ENCODE results near the gene WFDC10B.
"Not testable (repeated sequence)": the region's sequence is repeated elsewhere in the genome, so short reads cannot be mapped to it uniquely, and the experiment has no call there.

The WFDC10B gene

GRCh38 chr20:45649312-45649863, 55.4 kb downstream of the WFDC10B start:
- DNase-seq (ENCODE audit: insufficient read length, low spot score) (no peak), FAIRE-seq (no peak)

- no peak for DNase-seq (ENCODE audit: insufficient read length, low spot score)
- FAIRE-seq, result peak; percentile 40
Measured at GRCh38 chr20:45647441-45648050, 57.3 kb downstream of the WFDC10B start.

DNA sequence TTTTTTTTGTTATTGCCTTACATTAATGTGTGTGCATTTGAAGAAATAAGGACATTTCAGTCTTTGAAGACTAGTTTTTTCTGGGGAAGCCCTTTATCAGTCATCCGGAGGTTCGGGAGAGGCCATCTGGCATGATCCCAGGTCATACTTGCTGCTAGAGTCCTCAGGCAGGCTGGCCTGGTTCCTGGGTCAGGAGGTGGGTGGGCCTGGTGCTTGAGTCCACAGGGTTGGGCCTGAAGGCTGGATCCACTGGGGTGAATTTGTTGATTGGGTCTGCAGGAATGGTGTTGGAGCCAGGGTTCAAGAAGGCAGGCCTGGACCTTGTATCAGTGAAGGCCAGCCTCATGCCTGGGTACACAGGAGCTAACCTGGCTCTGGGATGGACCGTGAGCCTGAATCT, 57.9 kb downstream of the WFDC10B start:
- DNase-seq (ENCODE audit: insufficient read length, low spot score) (no peak), FAIRE-seq (peak; percentile 69)

DNA sequence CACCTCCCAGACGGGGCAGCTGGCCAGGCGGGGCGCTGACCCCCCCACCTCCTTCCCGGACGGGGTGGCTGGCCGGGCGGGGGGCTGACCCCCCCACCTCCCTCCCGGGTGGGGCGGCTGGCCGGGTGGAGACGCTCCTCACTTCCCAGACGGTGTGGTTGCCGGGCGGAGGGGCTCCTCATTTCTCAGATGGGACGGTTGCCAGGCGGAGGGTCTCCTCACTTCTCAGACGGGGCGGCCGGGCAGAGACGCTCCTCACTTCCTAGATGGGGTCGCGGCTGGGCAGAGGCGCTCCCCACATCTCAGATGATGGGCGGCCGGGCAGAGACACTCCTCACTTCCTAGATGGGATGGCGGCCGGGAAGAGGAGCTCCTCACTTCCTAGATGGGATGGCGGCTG, 59.0 kb downstream of the WFDC10B start:
- FAIRE-seq; DNase-seq (ENCODE audit: insufficient read length, low spot score): not testable (repeated sequence)

DNA sequence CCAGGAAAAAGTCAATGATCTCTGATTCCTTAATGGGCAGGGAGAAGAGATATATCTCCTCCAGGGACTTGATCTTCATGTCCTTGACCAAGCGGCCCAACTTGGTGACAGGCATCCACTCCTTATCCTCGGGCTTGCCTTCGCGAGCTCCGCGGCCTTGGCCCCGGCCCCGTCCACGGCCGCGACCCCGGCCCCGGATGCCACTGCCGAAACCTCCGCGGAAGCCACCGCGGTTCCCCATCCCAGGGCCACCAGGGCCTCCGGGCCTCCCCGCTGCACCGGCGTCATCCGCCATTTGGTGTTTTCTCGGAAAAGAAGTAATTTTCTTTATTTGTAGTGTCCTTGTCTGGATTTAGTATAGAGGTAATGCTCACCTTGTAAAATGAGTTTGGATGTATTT, 63.7 kb downstream of the WFDC10B start:
- FAIRE-seq, result not testable (repeated sequence)

DNA sequence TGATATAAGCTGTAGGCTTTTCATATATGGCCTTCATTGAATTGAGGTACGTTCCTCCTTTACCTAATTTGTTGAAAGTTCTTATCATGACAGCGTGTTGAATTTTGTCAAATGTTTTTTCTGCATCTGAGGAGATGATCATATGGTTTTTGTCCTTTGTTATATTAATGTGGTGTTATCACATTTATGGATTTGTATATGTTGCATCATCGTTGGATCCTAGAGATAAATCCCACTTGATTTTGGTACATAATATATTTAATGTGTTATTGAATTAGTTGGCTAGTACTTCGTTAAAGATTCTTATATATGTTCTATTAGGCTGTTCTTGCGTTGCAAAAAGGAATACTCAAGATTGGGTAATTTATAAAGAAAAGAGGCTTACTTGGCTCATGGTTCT, 65.1 kb downstream of the WFDC10B start:
- FAIRE-seq (peak; percentile 9), DNase-seq (ENCODE audit: insufficient read length, low spot score) (no peak)

More for the DNA sequence above, 63.7 kb downstream of the WFDC10B start:
- not testable (repeated sequence) for DNase-seq (ENCODE audit: insufficient read length, low spot score)

GRCh38 chr20:45636513-45636912, 68.3 kb downstream of the WFDC10B start:
- FAIRE-seq, result peak; percentile 80

More at GRCh38 chr20:45636513-45636912, 68.3 kb downstream of the WFDC10B start:
- DNase-seq (ENCODE audit: insufficient read length, low spot score), result no peak
